Prostate gland (tissue), 2 donors: ENCODE results near the gene MYBBP1A.

Source experiments
- CTCF ChIP-seq, 4 experiments: fragments of 200-600 bp in 2 of 4; fragments of 450-650 bp in 2 of 4; sonication (generic) in 2 of 4; IDR thresholded peaks; 1 replicate in 3 of 4; 2 replicates in 1 of 4; pipeline ENCODE4 v1.5.1; 2016 to 2019; ENCODE audit warnings: antibody characterized with exemption in 4 of 4, mild to moderate bottlenecking in 2 of 4, moderate library complexity in 2 of 4
- POLR2AphosphoS5 ChIP-seq: sonication (generic); formaldehyde crosslinking; IDR thresholded peaks from one replicate; pipeline ENCODE4 v1.6.1; 2017; ENCODE audit warnings: antibody characterized with exemption

DNA sequence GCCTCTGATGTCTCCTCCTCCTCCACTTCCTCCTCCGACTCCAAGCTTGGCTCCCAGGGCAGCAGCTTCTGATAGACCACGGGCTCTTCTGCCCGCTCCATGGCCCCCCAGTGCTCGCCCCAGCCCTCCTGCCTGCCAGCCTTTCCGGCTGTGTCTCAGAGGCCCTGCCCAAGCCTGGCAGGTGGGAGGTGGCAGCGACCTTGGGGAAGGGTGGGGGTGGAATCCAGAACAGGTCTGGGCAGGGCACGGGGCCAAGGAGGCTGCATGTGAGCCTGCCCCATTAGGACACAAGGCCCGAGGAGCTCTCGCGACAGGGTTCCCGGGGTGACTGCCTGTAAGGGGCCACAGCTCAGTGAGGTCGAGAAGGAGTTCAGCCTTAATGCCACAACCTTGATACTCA is 5.2 kb upstream of the MYBBP1A start, which contains the start of gene GGT6:
- no peak for TF ChIP-seq CTCF (IDR thresholded peaks at IDR 0.05)
- TF ChIP-seq POLR2AphosphoS5 = no peak
